Mesangial cell (primary cell): Measurements from ENCODE around the gene RGCC. TPM values are rescaled to one million over a fixed set of nuclear protein-coding genes. Genes with fewer than 3 reads are reported as not detected.

Source experiments
- total RNA-seq: library from RNA; depleted of rRNA; stranded (reverse); fragments of >200 nt; gene quantifications from 2 replicates; pipeline ENCODE4 v1.2.3, GENCODE V29; 2015

RGCC gene
- total RNA-seq, result 1.6 and 2.0 TPM in 2 replicates

GRCh38 chr13:41456768-41457588 lies at the start of gene RGCC:
Gene RGCC (plus strand): TSS chr13:41457550. CDS start chr13:41457708, 158 bp downstream.

Other genes starting within 250 kb of the RGCC start
- gene MTRF1, start 194.0 kb upstream of the RGCC start, total RNA-seq, result 4.1 and 5.5 TPM in 2 replicates
- 3.7 and 4.1 TPM in 2 replicates for gene NAA16, start 146.3 kb upstream of the RGCC start, total RNA-seq